DND-41 (cell line): ENCODE data around the gene SPPL2B.

Experiments used
- ATAC-seq: fragments of 200-7000 bp; cut with Tn5 transposase; 3 replicates; pipeline ENCODE4 v1.9.1; 2021; ENCODE audit warnings: low read depth; ENCODE audit not compliant: insufficient read depth
- DNase-seq: peaks from one replicate; pipeline ENCODE4 v3.0.0-alpha.2; 2020
- H2AFZ ChIP-seq: 2 replicates; pipeline ENCODE4 v1.6.0; 2012; ENCODE audit warnings: low read depth, low read length
- H3K27ac ChIP-seq: 2 replicates; pipeline ENCODE4 v1.5.1; 2012; ENCODE audit warnings: low read length, inconsistent platforms
- H3K27me3 ChIP-seq: fragments of 200-600 bp; sonication (generic); 2 replicates; pipeline ENCODE4 v1.6.0; 2012; ENCODE audit warnings: low read length, mild to moderate bottlenecking, inconsistent platforms; ENCODE audit not compliant: insufficient read depth, poor library complexity
- H3K36me3 ChIP-seq: 2 replicates; pipeline ENCODE4 v1.5.1; 2012; ENCODE audit warnings: low read length, inconsistent platforms; ENCODE audit not compliant: insufficient read depth
- H3K4me1 ChIP-seq: 2 replicates; pipeline ENCODE4 v1.5.1; 2012; ENCODE audit warnings: mild to moderate bottlenecking, low read length; ENCODE audit not compliant: insufficient read depth
- H3K4me2 ChIP-seq: 2 replicates; pipeline ENCODE4 v1.6.0; 2012; ENCODE audit warnings: mild to moderate bottlenecking, moderate library complexity, low read length, inconsistent platforms; ENCODE audit not compliant: insufficient read depth
- H3K4me3 ChIP-seq, 2 experiments: fragments of 200-600 bp in 1 of 2; shearing (Covaris generic) in 1 of 2; 2 replicates each; pipeline ENCODE4 v1.5.1; 2012 to 2016; ENCODE audit warnings: inconsistent platforms in 2 of 2, low read length in 2 of 2, mild to moderate bottlenecking in 2 of 2, low read depth in 1 of 2, moderate library complexity in 1 of 2
- H3K79me2 ChIP-seq: 2 replicates; pipeline ENCODE4 v1.6.0; 2012; ENCODE audit warnings: low read length, inconsistent platforms; ENCODE audit not compliant: insufficient read depth
- H3K9ac ChIP-seq: 2 replicates; pipeline ENCODE4 v1.6.0; 2012; ENCODE audit warnings: low read depth, mild to moderate bottlenecking, inconsistent platforms, low read length, moderate library complexity
- H3K9me3 ChIP-seq: 2 replicates; pipeline ENCODE4 v1.5.1; 2012; ENCODE audit warnings: low read length, moderate library complexity, mild to moderate bottlenecking, inconsistent platforms; ENCODE audit not compliant: insufficient read depth, severe bottlenecking
- H4K20me1 ChIP-seq: 2 replicates; pipeline ENCODE4 v1.6.0; 2012; ENCODE audit warnings: low read length; ENCODE audit not compliant: insufficient read depth
- CTCF ChIP-seq: IDR thresholded peaks from 2 replicates; pipeline ENCODE4 v1.5.1; 2012; ENCODE audit warnings: borderline replicate concordance, low read length, moderate library complexity, mild to moderate bottlenecking; ENCODE audit not compliant: poor library complexity, severe bottlenecking; ENCODE audit errors: extremely low read depth
- EZH2 ChIP-seq: IDR thresholded peaks from 3 replicates; pipeline ENCODE4 v1.6.1; 2012; ENCODE audit warnings: borderline replicate concordance, low read depth, mild to moderate bottlenecking, moderate library complexity, low read length, inconsistent platforms; ENCODE audit not compliant: severe bottlenecking

Gene SPPL2B

GRCh38 chr19:2356036-2356646 lies 27.7 kb downstream of the SPPL2B start:
- H3K4me3 ChIP-seq, result no peak overlapping the region
- no peaks in the 10 kb centered on the region for H3K9me3 ChIP-seq
- no peak overlapping the region for H3K27ac ChIP-seq
- H3K4me2 ChIP-seq, result no peak overlapping the region
- H3K9ac ChIP-seq, result no peak overlapping the region
- peaks cover 35% of the 10 kb centered on the region for H3K36me3 ChIP-seq
- peaks cover 3% of the 10 kb centered on the region for H4K20me1 ChIP-seq
- H3K27me3 ChIP-seq, result no peaks in the 10 kb centered on the region
- no peaks in the 10 kb centered on the region for H3K79me2 ChIP-seq
- no peak overlapping the region for H2AFZ ChIP-seq
- TF ChIP-seq CTCF, result no peak
- no peak for TF ChIP-seq EZH2
- ATAC-seq (no peak), DNase-seq (no peak)
- no peaks in the 10 kb centered on the region for H3K4me1 ChIP-seq

GRCh38 chr19:2357279-2358206 lies 29.1 kb downstream of the SPPL2B start:
- Histone ChIP-seq H3K79me2 (no peaks in the 10 kb centered on the region), H4K20me1 (peaks cover 3% of the 10 kb centered on the region), H3K4me2 (no peak overlapping the region), H3K36me3 (peaks cover 23% of the 10 kb centered on the region), H3K27ac (no peak overlapping the region), H3K4me1 (no peaks in the 10 kb centered on the region), H3K4me3 (no peak overlapping the region), H2AFZ (no peak overlapping the region), H3K9ac (no peak overlapping the region), H3K9me3 (no peaks in the 10 kb centered on the region), H3K27me3 (no peaks in the 10 kb centered on the region)
- DNase-seq (no peak), ATAC-seq (no peak)
- TF ChIP-seq CTCF (no peak), EZH2 (no peak)

- H3K4me3 ChIP-seq, result no peak overlapping the region
- no peaks in the 10 kb centered on the region for H3K27me3 ChIP-seq
- no peaks in the 10 kb centered on the region for H3K9me3 ChIP-seq
- ATAC-seq (no peak), DNase-seq (no peak)
- peaks cover 3% of the 10 kb centered on the region for H4K20me1 ChIP-seq
- no peaks in the 10 kb centered on the region for H3K4me1 ChIP-seq
- H2AFZ ChIP-seq, result no peak overlapping the region
- TF ChIP-seq CTCF (no peak), EZH2 (no peak)
- no peak overlapping the region for H3K27ac ChIP-seq
- no peaks in the 10 kb centered on the region for H3K79me2 ChIP-seq
- H3K4me2 ChIP-seq, result no peak overlapping the region
- peaks cover 12% of the 10 kb centered on the region for H3K36me3 ChIP-seq
- H3K9ac ChIP-seq, result no peak overlapping the region
Observed at GRCh38 chr19:2358548-2359173, 30.2 kb downstream of the SPPL2B start.
